NCI-H446 treated with DMSO at 0.1 percent for 48 hours (cell line): ENCODE results near the gene TPRG1.

ENCODE experiments used
- DNase-seq: peaks from one replicate; lab custom pipeline; 2025; lab: John Stamatoyannopoulos, UW

The TPRG1 gene, protein sequence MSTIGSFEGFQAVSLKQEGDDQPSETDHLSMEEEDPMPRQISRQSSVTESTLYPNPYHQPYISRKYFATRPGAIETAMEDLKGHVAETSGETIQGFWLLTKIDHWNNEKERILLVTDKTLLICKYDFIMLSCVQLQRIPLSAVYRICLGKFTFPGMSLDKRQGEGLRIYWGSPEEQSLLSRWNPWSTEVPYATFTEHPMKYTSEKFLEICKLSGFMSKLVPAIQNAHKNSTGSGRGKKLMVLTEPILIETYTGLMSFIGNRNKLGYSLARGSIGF

DNA sequence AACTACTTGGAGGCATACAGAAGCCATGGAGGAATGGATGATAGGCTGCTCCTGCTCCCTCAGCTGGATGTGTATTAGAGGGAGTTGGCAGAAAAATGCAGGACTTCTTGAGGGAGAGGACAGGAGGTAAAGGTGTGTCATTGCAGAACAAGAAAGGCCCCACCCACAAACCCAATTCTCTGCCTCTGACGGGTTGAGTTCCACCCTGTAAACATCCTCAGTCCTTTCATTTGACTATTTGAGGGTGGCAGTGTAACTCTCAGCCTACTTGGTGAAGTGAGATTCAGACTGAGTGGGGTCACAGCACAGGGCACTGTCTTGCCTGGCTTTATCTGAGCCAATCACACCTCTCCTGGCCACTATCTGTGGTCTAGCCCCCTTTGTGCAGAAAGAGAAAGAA is at the start of gene TPRG1:
TPRG1 (plus strand) TSS at position 265 of the 400 bp plus-strand sequence. CDS start 35,414 bp downstream, outside the sequence.
- no peak for DNase-seq

DNA sequence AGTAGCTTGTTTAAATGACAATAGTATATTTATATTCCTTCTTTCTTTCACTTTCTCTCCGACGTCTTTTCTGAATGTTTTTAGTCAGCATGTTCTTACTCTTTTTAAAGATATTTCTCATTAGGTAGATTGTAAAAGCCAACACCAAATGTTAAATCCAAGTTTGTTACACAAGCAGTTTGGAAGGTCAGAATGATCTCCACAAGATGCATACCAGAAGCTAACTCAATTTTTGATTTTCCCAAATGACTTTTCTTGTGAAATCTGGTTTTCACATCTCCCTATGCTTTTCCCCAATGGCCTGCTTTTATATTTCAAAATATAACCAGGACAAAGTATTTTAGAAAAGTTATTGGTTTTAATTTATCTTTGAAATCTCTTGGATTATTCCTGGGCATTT is 49.7 kb upstream of the TPRG1 start:
- no peak for DNase-seq

DNA sequence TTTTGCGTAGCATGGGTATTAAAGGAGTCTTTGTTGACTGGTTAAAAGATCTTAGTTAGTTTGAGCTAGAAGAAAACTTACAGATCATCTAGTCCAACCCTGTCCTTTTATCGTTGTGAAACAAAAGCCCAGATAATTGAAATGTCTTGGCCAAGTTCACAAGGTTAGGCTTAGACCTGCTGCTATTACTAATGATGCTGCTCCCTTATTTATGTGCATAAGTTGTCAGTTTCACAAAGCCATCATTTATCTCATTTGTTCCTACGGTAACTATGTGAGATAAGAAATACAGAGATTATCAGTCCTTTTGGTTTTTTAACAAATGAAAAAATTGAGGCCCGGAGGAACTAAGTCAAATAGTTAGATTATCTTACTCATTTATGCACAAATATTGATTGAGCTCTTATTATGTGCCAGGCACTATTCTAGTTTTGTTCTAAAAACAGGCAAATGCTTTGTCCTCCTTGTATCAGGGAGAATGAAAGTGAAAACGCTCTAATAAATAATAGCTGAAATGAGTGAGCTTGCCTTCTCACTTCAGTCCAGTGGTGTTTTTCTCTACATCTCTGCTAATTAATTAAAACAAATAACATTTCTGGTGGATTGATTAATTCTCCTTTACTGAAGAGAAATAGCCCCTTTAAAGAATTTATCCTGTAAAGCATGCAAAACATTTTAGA is 49.1 kb upstream of the TPRG1 start:
- no peak for DNase-seq

GRCh38 chr3:189123595-189124387 is 48.0 kb upstream of the TPRG1 start:
- DNase-seq, result peak; percentile 31

DNA sequence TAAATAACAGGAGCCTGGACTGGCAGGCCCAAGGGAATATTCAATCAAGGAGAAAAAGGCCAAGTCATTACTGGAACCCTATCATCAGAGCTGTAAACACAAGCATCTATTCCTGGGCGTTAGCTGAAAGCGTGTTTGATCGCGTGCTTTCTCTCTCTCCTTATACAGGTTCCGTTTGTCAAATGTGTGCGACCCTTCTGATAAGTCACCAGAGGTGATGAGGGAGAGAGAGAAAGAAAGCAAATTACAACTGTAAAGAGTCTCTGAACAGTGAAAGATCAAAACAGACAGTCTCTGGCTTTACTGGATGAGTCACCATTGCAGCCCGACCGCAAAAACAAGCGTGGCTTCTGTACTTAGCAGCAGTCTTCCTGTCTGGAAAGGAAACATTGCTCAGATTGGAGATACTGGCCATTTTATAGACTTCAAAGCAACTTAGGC is 39.5 kb upstream of the TPRG1 start:
- DNase-seq, result no peak

GRCh38 chr3:189132839-189133238 is 38.9 kb upstream of the TPRG1 start:
- DNase-seq, result no peak

DNA sequence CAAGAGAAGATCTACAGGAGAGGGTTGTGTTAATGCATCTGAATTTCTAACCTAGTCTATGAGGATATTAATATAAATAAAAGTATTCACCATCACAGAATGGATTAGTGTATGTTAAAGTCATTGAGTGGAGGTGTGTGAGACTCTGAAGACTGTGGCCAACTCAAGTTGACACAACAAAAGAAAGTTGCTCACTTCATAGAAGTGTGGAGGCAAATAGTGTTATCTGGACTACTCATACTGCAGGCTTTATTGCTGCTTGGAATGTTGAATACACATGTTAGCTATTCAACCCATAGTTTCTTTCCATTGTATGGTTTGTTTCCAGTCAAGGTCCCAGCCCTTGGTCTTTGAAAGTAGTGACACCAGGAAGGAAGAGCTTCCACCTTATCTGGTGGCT is 38.0 kb upstream of the TPRG1 start:
- DNase-seq, result no peak

- no peak for DNase-seq
These were observed 34.4 kb upstream of the TPRG1 start for GRCh38 chr3:189137416-189137815.

GRCh38 chr3:189138901-189139610 is 32.7 kb upstream of the TPRG1 start:
- DNase-seq, result no peak

DNA sequence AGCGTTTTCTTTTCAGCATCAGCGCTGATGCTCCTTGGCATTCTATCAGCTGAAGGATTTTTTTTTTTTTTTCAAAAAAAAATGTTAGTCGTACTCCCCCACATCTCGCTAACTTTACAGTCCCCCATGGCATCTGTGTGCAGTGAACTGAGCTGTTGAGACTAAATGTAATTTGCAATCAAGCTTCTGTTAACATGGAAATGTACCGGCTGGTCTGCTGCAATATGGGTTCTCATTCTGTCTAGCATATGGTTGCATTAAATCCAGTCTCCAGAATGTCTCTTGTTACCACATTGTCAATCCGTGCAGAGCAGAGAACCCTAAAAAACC is 32.2 kb upstream of the TPRG1 start:
- DNase-seq, result peak; percentile 18

DNA sequence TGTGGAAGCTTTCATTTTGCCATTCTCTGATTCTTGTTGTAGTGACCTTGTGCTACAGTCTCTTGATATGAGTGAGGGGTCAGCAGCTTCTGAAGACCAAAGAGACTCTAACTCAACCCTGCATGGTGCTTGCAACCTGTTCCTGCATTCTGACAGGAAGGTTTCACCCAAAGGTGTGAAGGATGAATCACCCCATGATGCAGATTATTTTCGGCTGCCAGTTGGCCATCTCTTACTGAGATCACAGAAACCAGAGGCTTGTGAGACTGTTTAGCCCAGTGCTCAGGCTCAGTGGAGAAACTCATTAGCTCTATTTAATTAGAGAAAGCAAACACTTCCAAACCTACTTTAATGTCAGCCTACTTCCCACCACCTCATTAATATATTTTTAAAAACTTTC is 29.2 kb upstream of the TPRG1 start:
- DNase-seq, result no peak

GRCh38 chr3:189143321-189143720 is 28.4 kb upstream of the TPRG1 start:
- DNase-seq, result no peak

GRCh38 chr3:189143771-189144170 is 28.0 kb upstream of the TPRG1 start:
- DNase-seq, result no peak

DNA sequence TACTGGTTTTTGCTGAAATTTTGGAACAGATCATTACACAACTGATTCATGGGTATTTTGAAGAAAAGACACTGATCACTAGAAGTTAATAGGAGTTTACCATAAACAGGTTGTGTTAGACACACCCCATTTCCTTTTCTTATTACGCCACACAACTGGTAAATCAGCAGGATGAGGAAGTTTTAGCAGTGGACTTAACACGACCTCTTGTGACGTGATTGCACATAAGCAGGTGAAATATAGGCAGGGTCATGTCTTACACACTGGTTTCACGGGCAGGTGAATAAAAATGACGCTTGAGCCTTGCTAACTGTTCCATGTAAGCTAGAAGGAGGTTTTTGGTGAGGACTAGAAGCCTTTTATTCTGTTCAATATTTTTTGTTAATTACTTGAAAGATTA is 27.1 kb upstream of the TPRG1 start:
- DNase-seq, result peak; percentile 43

- no peak for DNase-seq
These were observed 24.9 kb upstream of the TPRG1 start for GRCh38 chr3:189146848-189147247.

DNA sequence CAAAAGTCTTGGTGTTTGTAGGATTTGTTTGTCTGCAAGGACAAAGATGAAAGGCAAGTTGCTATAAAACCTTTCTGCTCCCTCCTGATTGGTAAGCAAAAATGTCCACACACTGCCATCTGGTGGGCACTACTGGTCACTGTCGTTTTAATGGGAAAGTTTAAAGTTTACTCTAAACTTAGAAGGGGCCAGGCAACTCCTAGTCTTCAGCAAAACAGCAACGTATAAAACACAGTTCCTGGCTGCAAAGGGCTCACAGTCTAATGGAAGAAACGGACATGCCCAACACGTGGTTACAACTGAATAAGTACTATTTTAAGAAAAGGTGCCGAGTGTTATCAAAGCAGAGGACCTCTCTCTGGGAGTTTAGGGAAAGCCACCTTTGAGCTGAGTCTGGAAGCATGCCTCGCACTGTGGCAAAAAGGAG is 23.7 kb upstream of the TPRG1 start:
- DNase-seq, result no peak

DNA sequence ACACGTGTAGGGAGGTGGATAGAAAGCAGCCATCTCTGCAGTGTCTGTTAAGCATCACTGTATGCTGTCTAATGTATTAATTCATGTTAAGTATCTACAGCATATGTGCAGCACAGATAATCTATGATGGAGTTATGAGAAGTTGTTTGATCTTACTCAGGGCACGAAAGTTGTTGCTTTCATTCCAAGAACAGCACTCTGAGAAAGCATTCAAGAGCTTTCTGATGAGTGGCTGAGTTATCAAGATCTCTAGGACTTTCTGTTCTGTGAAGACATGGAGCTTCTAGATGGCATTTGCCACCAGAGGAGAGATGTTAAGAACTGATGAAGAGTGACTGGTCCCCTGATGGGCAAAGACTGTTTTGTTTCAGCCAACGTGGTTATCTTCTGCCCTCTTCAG is 22.6 kb upstream of the TPRG1 start:
- no peak for DNase-seq

DNA sequence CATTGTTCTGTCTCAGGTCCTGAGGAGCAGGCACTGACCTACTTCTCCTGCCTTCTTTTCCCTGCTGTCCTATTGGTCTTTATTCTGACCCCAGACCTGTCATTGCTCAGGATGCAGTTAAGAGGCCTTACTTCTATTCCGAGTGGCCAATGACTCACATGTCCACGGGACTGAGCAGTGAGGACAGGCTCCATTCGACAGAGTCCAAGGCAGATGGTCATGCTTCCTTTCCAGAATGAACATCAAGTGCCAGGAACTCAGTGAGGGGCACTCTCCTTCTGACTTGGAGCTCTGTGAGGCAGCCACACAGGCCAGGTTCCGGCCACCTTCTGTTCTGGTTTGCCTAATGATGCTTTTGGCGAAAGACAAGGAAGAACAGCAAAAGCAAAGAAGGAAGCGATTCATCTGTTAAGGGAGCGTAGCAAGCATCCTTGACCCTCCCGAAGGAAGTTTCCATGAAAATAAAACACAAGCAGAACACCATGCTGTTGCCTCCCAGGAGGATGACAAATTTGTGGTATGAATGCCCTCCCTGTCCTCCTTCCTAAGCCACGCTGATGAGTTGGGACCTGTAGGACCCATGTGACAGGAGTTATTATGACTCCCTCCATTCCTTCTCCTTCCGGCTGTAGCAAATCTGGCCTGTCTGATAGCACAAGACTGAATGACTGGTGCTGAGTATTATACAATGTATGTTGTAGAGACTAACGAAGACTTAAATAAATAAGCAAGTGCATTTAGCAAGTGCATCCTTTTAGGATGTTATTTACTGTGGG is 14.4 kb upstream of the TPRG1 start:
- DNase-seq, result no peak

- no peak for DNase-seq
These were observed 13.7 kb upstream of the TPRG1 start for GRCh38 chr3:189158034-189158433.

GRCh38 chr3:189160519-189161309 is 11.1 kb upstream of the TPRG1 start:
- DNase-seq, result no peak

GRCh38 chr3:189165092-189165612 is 6.6 kb upstream of the TPRG1 start:
- DNase-seq, result no peak
